PC-9 (cell line): ENCODE results near the gene SLC22A23. TPM values are rescaled to one million over a fixed set of nuclear protein-coding genes. Genes with fewer than 3 reads are reported as not detected.

Experiments
- BruUV-seq: library from RNA; stranded (reverse); fragments of 400-500 nt; replicated peaks from 2 replicates; lab custom pipeline; 2021; lab: Mats Ljungman, UMichigan
- CTCF ChIA-PET: fragments of 300-600 bp; sonication (Branson Sonifier 250); formaldehyde crosslinking; loops from one replicate; lab custom pipeline; 2022; ENCODE audit warnings: antibody characterized with exemption; lab: Charles Lee
- POLR2A ChIA-PET: fragments of 300-600 bp; sonication (Branson Sonifier 250); formaldehyde crosslinking; loops from one replicate; lab custom pipeline; 2022; ENCODE audit warnings: antibody characterized with exemption; ENCODE audit not compliant: unreplicated experiment; lab: Charles Lee
- DNase-seq, 2 experiments: peaks; one replicate each; pipeline versions ENCODE4 v3.0.0 to v3.0.0-alpha.2; 2015 to 2022; ENCODE audit warnings: mixed read lengths in 1 of 2
- H2AFZ ChIP-seq: fragments of 200-600 bp; sonication (generic); 2 replicates; pipeline ENCODE4 v1.8.1; 2017; ENCODE audit warnings: antibody characterized with exemption
- H3F3A ChIP-seq: fragments of 200-600 bp; sonication (generic); 2 replicates; pipeline ENCODE4 v1.8.1; 2017; ENCODE audit warnings: antibody characterized with exemption, mild to moderate bottlenecking, low read depth; ENCODE audit not compliant: insufficient read depth
- H3K27ac ChIP-seq: fragments of 200-600 bp; sonication (generic); 2 replicates; pipeline ENCODE4 v1.6.1; 2016; ENCODE audit warnings: mixed run types
- H3K27me3 ChIP-seq: fragments of 200-600 bp; sonication (generic); 2 replicates; pipeline ENCODE4 v1.6.1; 2016; ENCODE audit warnings: low read depth, mixed run types; ENCODE audit not compliant: insufficient read depth
- H3K36me3 ChIP-seq: fragments of 200-600 bp; sonication (generic); 2 replicates; pipeline ENCODE4 v1.6.1; 2016; ENCODE audit warnings: low read depth, mixed run types
- H3K4me1 ChIP-seq: fragments of 200-600 bp; sonication (generic); replicated peaks from 2 replicates; pipeline ENCODE4 v1.6.1; 2016; ENCODE audit warnings: mixed run types; ENCODE audit not compliant: insufficient read depth
- H3K4me2 ChIP-seq: fragments of 200-600 bp; sonication (generic); 2 replicates; pipeline ENCODE4 v1.6.1; 2017; ENCODE audit warnings: mixed run types
- H3K4me3 ChIP-seq: fragments of 200-600 bp; sonication (generic); 2 replicates; pipeline ENCODE4 v1.6.1; 2016; ENCODE audit warnings: mixed run types
- H3K79me2 ChIP-seq: fragments of 200-600 bp; sonication (generic); 2 replicates; pipeline ENCODE4 v1.6.1; 2017; ENCODE audit warnings: low read depth, mixed run types
- H3K9me2 ChIP-seq: fragments of 200-600 bp; sonication (generic); 2 replicates; pipeline ENCODE4 v1.8.1; 2017; ENCODE audit warnings: mild to moderate bottlenecking; ENCODE audit not compliant: insufficient read depth
- H3K9me3 ChIP-seq: fragments of 200-600 bp; sonication (generic); 2 replicates; pipeline ENCODE4 v1.8.1; 2016; ENCODE audit warnings: low read depth; ENCODE audit not compliant: insufficient read depth
- H4K20me1 ChIP-seq: fragments of 200-600 bp; sonication (generic); 2 replicates; pipeline ENCODE4 v1.8.1; 2017; ENCODE audit not compliant: insufficient read depth
- CTCF ChIP-seq: fragments of 200-600 bp; sonication (generic); conservative IDR thresholded peaks from 2 replicates; pipeline ENCODE4 v1.6.1; 2017; ENCODE audit warnings: mixed run types, antibody characterized with exemption, mild to moderate bottlenecking, moderate library complexity
- EZH2 ChIP-seq: fragments of 200-600 bp; sonication (generic); IDR thresholded peaks from 2 replicates; pipeline ENCODE4 v1.8.0; 2017; ENCODE audit warnings: antibody characterized with exemption, low read depth
- intact Hi-C: fragments of 100-400 bp; cut with micrococcal nuclease; formaldehyde crosslinking; loops from one replicate; pipeline ENCODE4 v1.10.0; 2022; ENCODE audit not compliant: unreplicated experiment
- total RNA-seq: library from RNA; stranded (reverse); gene quantifications from 2 replicates; pipeline ENCODE4 v1.2.3, GENCODE V29; 2021

The SLC22A23 gene
- total RNA-seq, 1 experiment from 2014 or later = 13.5 TPM

GRCh38 chr6:3356824-3357420 lies 99.9 kb downstream of the SLC22A23 start:
- peak overlapping the region; percentile 80 for H3K4me2 ChIP-seq
- DNase-seq = peak in 1 of 2 experiments; percentile 58
- H2AFZ ChIP-seq = peak overlapping the region; percentile 80; the same call in 1 of the 2 replicates
- no peaks in the 10 kb centered on the region for H3K9me2 ChIP-seq
- H3K27ac ChIP-seq = peak overlapping the region; percentile 61
- intact Hi-C loops = loop anchor here (1.0 kb wide), 1 partner anchor 57 kb away; no protein-coding TSS in a partner anchor
- TF ChIP-seq CTCF = no peak
- TF ChIP-seq EZH2 = no peak
- ChIA-PET POLR2A (interaction anchor here (0.5 kb wide), 1 partner anchor 58 kb away, joined by 4 read pairs; no protein-coding TSS in a partner anchor), CTCF (no interaction called here)
- H3K4me1 ChIP-seq = peaks cover 29% of the 10 kb centered on the region
- peak overlapping the region; percentile 56; the same call in 1 of the 2 replicates for H3K4me3 ChIP-seq
- peaks cover 7% of the 10 kb centered on the region; the same call in 1 of the 2 replicates for H3K79me2 ChIP-seq
- no peaks in the 10 kb centered on the region for H4K20me1 ChIP-seq
- no TSS peak for BruUV-seq
- H3K9me3 ChIP-seq = no peaks in the 10 kb centered on the region
- no peaks in the 10 kb centered on the region for H3K36me3 ChIP-seq
- H3K27me3 ChIP-seq = no peaks in the 10 kb centered on the region
- peaks cover 17% of the 10 kb centered on the region; the same call in 1 of the 2 replicates for H3F3A ChIP-seq

- H3K79me2 ChIP-seq = peaks cover 7% of the 10 kb centered on the region; the same call in 1 of the 2 replicates
- no peaks in the 10 kb centered on the region for H3K27me3 ChIP-seq
- POLR2A ChIA-PET = no interaction called here
- no peaks in the 10 kb centered on the region for H3K9me2 ChIP-seq
- H3K36me3 ChIP-seq = no peaks in the 10 kb centered on the region
- peak overlapping the region; percentile 80 for H2AFZ ChIP-seq
- H3K4me1 ChIP-seq = peaks cover 29% of the 10 kb centered on the region
- BruUV-seq = TSS peak; percentile 70
- TF ChIP-seq CTCF (no peak), EZH2 (no peak)
- CTCF ChIA-PET = interaction anchor here (0.6 kb wide), 1 partner anchor 1665 kb away, joined by 3 read pairs; no protein-coding TSS in a partner anchor
- H3K4me3 ChIP-seq = peak overlapping the region; percentile 56
- no peaks in the 10 kb centered on the region for H4K20me1 ChIP-seq
- peaks cover 17% of the 10 kb centered on the region; the same call in 1 of the 2 replicates for H3F3A ChIP-seq
- no peaks in the 10 kb centered on the region for H3K9me3 ChIP-seq
- intact Hi-C loops = loop anchor here (1.0 kb wide), 1 partner anchor 58 kb away; no protein-coding TSS in a partner anchor
- DNase-seq = peak; percentile 64 to 71
- peak overlapping the region; percentile 61 for H3K27ac ChIP-seq
- peak overlapping the region; percentile 80 for H3K4me2 ChIP-seq
Measured at GRCh38 chr6:3356056-3356823, 100.6 kb downstream of the SLC22A23 start.

- H3K9me3 ChIP-seq = no peaks in the 10 kb centered on the region
- peak overlapping the region; percentile 69 for H3K27ac ChIP-seq
- TSS peak; percentile 58 for BruUV-seq
- H3K4me1 ChIP-seq = peaks cover 29% of the 10 kb centered on the region
- DNase-seq = peak; percentile 34 to 50
- H2AFZ ChIP-seq = peak overlapping the region; percentile 73; the same call in 1 of the 2 replicates
- no peaks in the 10 kb centered on the region for H4K20me1 ChIP-seq
- peaks cover 7% of the 10 kb centered on the region; the same call in 1 of the 2 replicates for H3K79me2 ChIP-seq
- intact Hi-C loops = loop anchor here (1.0 kb wide), 1 partner anchor 59 kb away; no protein-coding TSS in a partner anchor
- H3K4me3 ChIP-seq = peak overlapping the region; percentile 53; the same call in 1 of the 2 replicates
- peaks cover 17% of the 10 kb centered on the region; the same call in 1 of the 2 replicates for H3F3A ChIP-seq
- CTCF ChIA-PET = interaction anchor here (0.6 kb wide), 1 partner anchor 1665 kb away, joined by 3 read pairs; no protein-coding TSS in a partner anchor
- peak overlapping the region; percentile 80 for H3K4me2 ChIP-seq
- H3K36me3 ChIP-seq = no peaks in the 10 kb centered on the region
- TF ChIP-seq EZH2 (no peak), CTCF (no peak)
- no peaks in the 10 kb centered on the region for H3K27me3 ChIP-seq
- POLR2A ChIA-PET = no interaction called here
- H3K9me2 ChIP-seq = no peaks in the 10 kb centered on the region
Measured at GRCh38 chr6:3355358-3356055, 101.3 kb downstream of the SLC22A23 start.
